GM12878 (cell line): ENCODE measurements around the gene SGMS1. TPM values are rescaled to one million over a fixed set of nuclear protein-coding genes. Genes with fewer than 3 reads are reported as not detected.

Experiments used
- ATAC-seq: fragments of 200-7000 bp; cut with Tn5 transposase; 3 replicates; pipeline ENCODE4 v1.9.1; 2020; ENCODE audit warnings: mild to moderate bottlenecking, moderate library complexity
- BruUV-seq: library from RNA; stranded (reverse); fragments of 400-500 nt; replicated peaks from 2 replicates; lab custom pipeline; 2021; lab: Mats Ljungman, UMichigan
- CTCF ChIA-PET: fragments of 300-600 bp; sonication (Branson Sonifier 250); formaldehyde crosslinking; extraction: SDS; loops from one replicate; lab custom pipeline; 2021; ENCODE audit warnings: inconsistent platforms; lab: Yijun Ruan, JAX
- POLR2A ChIA-PET: fragments of 350-600 bp; formaldehyde crosslinking; extraction: SDS; loops from one replicate; lab custom pipeline; 2021; ENCODE audit warnings: inconsistent platforms; lab: Charles Lee
- RAD21 ChIA-PET: fragments of 300-600 bp; sonication (Branson Sonifier 250); formaldehyde crosslinking; loops from one replicate; lab custom pipeline; 2023; ENCODE audit warnings: antibody characterized with exemption; ENCODE audit not compliant: unreplicated experiment; lab: Charles Lee
- SMC1A ChIA-PET: fragments of 300-600 bp; sonication (Branson Sonifier 250); formaldehyde crosslinking; loops from one replicate; lab custom pipeline; 2023; ENCODE audit not compliant: unreplicated experiment, uncharacterized antibody; lab: Charles Lee
- DNase-seq: peaks from one replicate; pipeline ENCODE4 v3.0.0-alpha.2; 2011; ENCODE audit warnings: low read depth, low spot score
- FAIRE-seq: peaks from 3 replicates; lab custom pipeline; 2011; peaks lifted over from hg19 to GRCh38; lab: Jason Lieb, UNC
- H2AFZ ChIP-seq: 2 replicates; pipeline ENCODE4 v1.6.0; 2011; ENCODE audit warnings: low read depth, low read length, control low read depth; ENCODE audit not compliant: control insufficient read depth
- H3K27ac ChIP-seq: 2 replicates; pipeline ENCODE4 v1.5.1; 2011; ENCODE audit warnings: control low read depth; ENCODE audit not compliant: control insufficient read depth, insufficient read depth
- H3K27me3 ChIP-seq, 2 experiments: replicated peaks in 1 of 2; 2 replicates each; pipeline versions ENCODE4 v1.6.0 to v1.6.1; 2011; ENCODE audit warnings: low read length in 1 of 2; ENCODE audit not compliant: control insufficient read depth in 2 of 2, insufficient read depth in 2 of 2
- H3K36me3 ChIP-seq, 2 experiments: 2 replicates each; pipeline ENCODE4 v1.5.1; 2011; ENCODE audit warnings: low read length in 1 of 2; ENCODE audit not compliant: control insufficient read depth in 2 of 2, insufficient read depth in 2 of 2
- H3K4me1 ChIP-seq: 2 replicates; pipeline ENCODE4 v1.6.1; 2011; ENCODE audit warnings: mild to moderate bottlenecking, low read length, moderate library complexity, mixed read lengths; ENCODE audit not compliant: control insufficient read depth, insufficient read depth
- H3K4me2 ChIP-seq: 2 replicates; pipeline ENCODE4 v1.6.0; 2011; ENCODE audit warnings: control low read depth; ENCODE audit not compliant: control insufficient read depth, insufficient read depth
- H3K4me3 ChIP-seq: fragments of 200-600 bp; sonication (generic); 2 replicates; pipeline ENCODE4 v1.5.1; 2016
- H3K79me2 ChIP-seq: 2 replicates; pipeline ENCODE4 v1.6.0; 2011; ENCODE audit warnings: low read length; ENCODE audit not compliant: control insufficient read depth, insufficient read depth
- H3K9ac ChIP-seq: 2 replicates; pipeline ENCODE4 v1.8.0; 2011; ENCODE audit warnings: low read length, control low read depth, mixed read lengths; ENCODE audit not compliant: control insufficient read depth, insufficient read depth
- H3K9me3 ChIP-seq: replicated peaks from 3 replicates; pipeline ENCODE4 v1.5.1; 2011; ENCODE audit warnings: mild to moderate bottlenecking, low read length; ENCODE audit not compliant: control insufficient read depth, insufficient read depth
- H4K20me1 ChIP-seq: 2 replicates; pipeline ENCODE4 v1.6.0; 2011; ENCODE audit not compliant: control insufficient read depth, insufficient read depth
- CBFB ChIP-seq: IDR thresholded peaks from 2 replicates; pipeline ENCODE4 v1.6.1; 2016; ENCODE audit warnings: antibody characterized with exemption, low read depth
- EZH2 ChIP-seq: IDR thresholded peaks from 2 replicates; pipeline ENCODE4 v1.6.1; 2012; ENCODE audit warnings: low read depth, mild to moderate bottlenecking, control low read depth, inconsistent platforms, low read length, borderline replicate concordance; ENCODE audit not compliant: control insufficient read depth
- FOS ChIP-seq: IDR thresholded peaks from 3 replicates; pipeline ENCODE4 v1.6.1; 2011; ENCODE audit warnings: borderline replicate concordance; ENCODE audit not compliant: insufficient read length; ENCODE audit errors: extremely low read depth
- HDAC2 ChIP-seq: fragments of 200-600 bp; sonication (generic); IDR thresholded peaks from 2 replicates; pipeline ENCODE4 v1.6.1; 2017
- JUND ChIP-seq: IDR thresholded peaks from 2 replicates; pipeline ENCODE4 v1.6.1; 2012; ENCODE audit warnings: low read depth, mild to moderate bottlenecking, low read length, improper control_type of control experiment, moderate library complexity
- MTA2 ChIP-seq: fragments of 450-650 bp; IDR thresholded peaks from 2 replicates; pipeline ENCODE4 v1.6.1; 2016; ENCODE audit warnings: low read depth, mild to moderate bottlenecking, moderate library complexity
- NR2C1 ChIP-seq: fragments of 450-650 bp; IDR thresholded peaks from 2 replicates; pipeline ENCODE4 v1.6.1; 2017; ENCODE audit warnings: antibody characterized with exemption, mild to moderate bottlenecking, moderate library complexity
- PAX8 ChIP-seq: fragments of 450-650 bp; IDR thresholded peaks from 2 replicates; pipeline ENCODE4 v1.6.1; 2017; ENCODE audit warnings: mild to moderate bottlenecking, moderate library complexity
- POU2F2 ChIP-seq: IDR thresholded peaks from 3 replicates; pipeline ENCODE4 v1.6.1; 2011; ENCODE audit warnings: low read depth, mild to moderate bottlenecking, low read length, borderline replicate concordance
- RBBP5 ChIP-seq: fragments of 200-600 bp; sonication (generic); conservative IDR thresholded peaks from 2 replicates; pipeline ENCODE4 v1.6.1; 2016
- SMAD5 ChIP-seq: IDR thresholded peaks from 2 replicates; pipeline ENCODE4 v1.6.1; 2016; ENCODE audit warnings: antibody characterized with exemption, low read depth
- TAF1 ChIP-seq: IDR thresholded peaks from 2 replicates; pipeline ENCODE4 v1.6.1; 2011; ENCODE audit warnings: mild to moderate bottlenecking, low read depth, low read length, borderline replicate concordance
- ZNF207 ChIP-seq: fragments of 450-650 bp; IDR thresholded peaks from 2 replicates; pipeline ENCODE4 v1.6.1; 2014; ENCODE audit warnings: antibody characterized with exemption, mild to moderate bottlenecking, borderline replicate concordance
- ZNF24 ChIP-seq: fragments of 450-650 bp; IDR thresholded peaks from 2 replicates; pipeline ENCODE4 v1.6.1; 2017; ENCODE audit warnings: antibody characterized with exemption, mild to moderate bottlenecking
- ZSCAN29 ChIP-seq: fragments of 450-650 bp; IDR thresholded peaks from 2 replicates; pipeline ENCODE4 v1.6.1; 2017; ENCODE audit warnings: mild to moderate bottlenecking, moderate library complexity
- WGBS: methylation state at CpG from one replicate; pipeline ENCODE4 v1.1.6; 2016; ENCODE audit warnings: low lambda C conversion rate; ENCODE audit not compliant: insufficient replicate concordance, insufficient coverage; ENCODE audit errors: missing lambda C conversion rate; 5-methylcytosine and 5-hydroxymethylcytosine counted together
- in situ Hi-C: fragments of 300-500 bp; cut with MboI; formaldehyde crosslinking; loops from 9 replicates; pipeline ENCODE4 v1.14.3; 2018; ENCODE audit warnings: mixed read lengths
- intact Hi-C: fragments of 100-400 bp; cut with micrococcal nuclease; formaldehyde crosslinking; loops from one replicate; pipeline ENCODE4 v1.14.2; 2022; ENCODE audit not compliant: unreplicated experiment
- polyA plus RNA-seq, 11 experiments: library from polyadenylated mRNA; depleted of rRNA in 4 of 11; unstranded in 6 of 11; stranded (reverse) in 5 of 11; fragments of >200 nt; fragmentation: Nextera tagmentation in 4 of 11; fragmentation: Illumina TruSeq in 1 of 11; extraction: Ambion mirVana in 4 of 11; extraction: Trizol in 1 of 11; gene quantifications; 1 replicate in 1 of 11; 2 replicates in 10 of 11; pipeline versions ENCODE4 v1.2.1 to v1.2.3, GENCODE V29; 2011 to 2016; ENCODE audit warnings: inconsistent platforms in 2 of 11, missing spikeins in 2 of 11, low read depth in 1 of 11
- total RNA-seq, 4 experiments: library from RNA; depleted of rRNA in 3 of 4; stranded (reverse); fragments of >200 nt in 3 of 4; fragmentation: Illumina TruSeq in 1 of 4; extraction: Trizol in 1 of 4; gene quantifications; 2 replicates each; pipeline versions ENCODE4 v1.2.1 to v1.2.3, GENCODE V29; 2013 to 2021
- TF ChIP-seq, protein P1 (sequence below): fragments of 450-650 bp; IDR thresholded peaks from 2 replicates; pipeline ENCODE4 v1.6.1; 2017; ENCODE audit warnings: antibody characterized with exemption, mild to moderate bottlenecking, moderate library complexity
- TF ChIP-seq, protein P2 (sequence below): fragments of 450-650 bp; IDR thresholded peaks from 2 replicates; pipeline ENCODE4 v1.6.1; 2017; ENCODE audit warnings: mild to moderate bottlenecking, moderate library complexity

SGMS1 gene
- total and polyA plus RNA-seq, 10 of the 15 experiments (the other 5 are each of a cell fraction or from before 2014, with no cell fraction given): 1.4 to 14.5 (median 4.9) TPM

DNA sequence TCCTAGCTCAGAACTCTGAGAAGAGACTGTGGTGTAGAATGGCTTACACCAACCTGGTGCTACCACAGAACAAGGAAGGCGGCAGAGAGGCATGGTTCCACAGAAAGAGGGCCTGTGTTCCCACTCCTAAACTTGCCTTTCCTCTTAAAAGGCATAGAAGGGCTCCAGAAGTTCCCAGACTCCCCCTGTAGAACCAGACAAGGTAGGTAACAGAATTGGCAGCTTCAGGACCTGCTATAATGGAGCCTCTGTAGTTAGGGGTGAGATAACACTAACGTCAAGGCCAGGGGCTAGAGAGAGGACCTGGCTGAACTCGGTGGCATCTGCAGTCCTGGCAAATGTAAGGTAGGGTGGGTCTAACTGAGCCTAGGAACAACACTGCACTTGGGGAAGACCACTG is 26.7 kb upstream of the SGMS1 start:
- in situ Hi-C loops (loop anchor here (10.0 kb wide), 1 partner anchor 1044 kb away; the partner anchor contains the start of gene CSTF2T), intact Hi-C loops (no loop called here)
- ChIA-PET RAD21 (interaction anchor here (2.2 kb wide), 1 partner anchor 29 kb away, joined by 9 read pairs; no protein-coding TSS in a partner anchor), SMC1A (interaction anchor here (1.2 to 9.4 kb wide), 4 partner anchors 12 to 358 kb away, joined by 3 to 105 read pairs (median 18); no protein-coding TSS in a partner anchor), CTCF (interaction anchor here (1.4 to 3.3 kb wide), 3 partner anchors 9 to 234 kb away, joined by 3 to 19 read pairs (median 8); no protein-coding TSS in a partner anchor), POLR2A (interaction anchor here (1.1 kb wide), 1 partner anchor 26 kb away, joined by 3 read pairs; no protein-coding TSS in a partner anchor)
- H3K4me3 ChIP-seq: no peak overlapping the region
- no peaks in the 10 kb centered on the region for H3K79me2 ChIP-seq
- H3K4me2 ChIP-seq: no peak overlapping the region
- H3K27me3 ChIP-seq: no peaks in the 10 kb centered on the region
- no peak for DNase-seq
- FAIRE-seq: no peak
- H3K27ac ChIP-seq: no peak overlapping the region
- H3K9ac ChIP-seq: no peak overlapping the region
- WGBS: 100% methylated on average over 3 of the region's 3 CpGs
- H2AFZ ChIP-seq: no peak overlapping the region
- no peaks in the 10 kb centered on the region for H3K9me3 ChIP-seq
- no peaks in the 10 kb centered on the region for H3K36me3 ChIP-seq
- no peak for ATAC-seq
- H4K20me1 ChIP-seq: no peaks in the 10 kb centered on the region
- peaks cover 35% of the 10 kb centered on the region for H3K4me1 ChIP-seq
- no TSS peak for BruUV-seq
- no peak for TF ChIP-seq EZH2
- no peak for TF ChIP-seq RBBP5
- no peak for TF ChIP-seq FOS
- no peak for TF ChIP-seq ZSCAN29
- TF ChIP-seq NR2C1: no peak
- no peak for TF ChIP-seq TAF1
- no peak for TF ChIP-seq PAX8
- no peak for TF ChIP-seq MTA2
- no peak for TF ChIP-seq ZNF24
- no peak for TF ChIP-seq POU2F2
- no peak for TF ChIP-seq SMAD5
- TF ChIP-seq CBFB: no peak
- TF ChIP-seq, protein P1, sequence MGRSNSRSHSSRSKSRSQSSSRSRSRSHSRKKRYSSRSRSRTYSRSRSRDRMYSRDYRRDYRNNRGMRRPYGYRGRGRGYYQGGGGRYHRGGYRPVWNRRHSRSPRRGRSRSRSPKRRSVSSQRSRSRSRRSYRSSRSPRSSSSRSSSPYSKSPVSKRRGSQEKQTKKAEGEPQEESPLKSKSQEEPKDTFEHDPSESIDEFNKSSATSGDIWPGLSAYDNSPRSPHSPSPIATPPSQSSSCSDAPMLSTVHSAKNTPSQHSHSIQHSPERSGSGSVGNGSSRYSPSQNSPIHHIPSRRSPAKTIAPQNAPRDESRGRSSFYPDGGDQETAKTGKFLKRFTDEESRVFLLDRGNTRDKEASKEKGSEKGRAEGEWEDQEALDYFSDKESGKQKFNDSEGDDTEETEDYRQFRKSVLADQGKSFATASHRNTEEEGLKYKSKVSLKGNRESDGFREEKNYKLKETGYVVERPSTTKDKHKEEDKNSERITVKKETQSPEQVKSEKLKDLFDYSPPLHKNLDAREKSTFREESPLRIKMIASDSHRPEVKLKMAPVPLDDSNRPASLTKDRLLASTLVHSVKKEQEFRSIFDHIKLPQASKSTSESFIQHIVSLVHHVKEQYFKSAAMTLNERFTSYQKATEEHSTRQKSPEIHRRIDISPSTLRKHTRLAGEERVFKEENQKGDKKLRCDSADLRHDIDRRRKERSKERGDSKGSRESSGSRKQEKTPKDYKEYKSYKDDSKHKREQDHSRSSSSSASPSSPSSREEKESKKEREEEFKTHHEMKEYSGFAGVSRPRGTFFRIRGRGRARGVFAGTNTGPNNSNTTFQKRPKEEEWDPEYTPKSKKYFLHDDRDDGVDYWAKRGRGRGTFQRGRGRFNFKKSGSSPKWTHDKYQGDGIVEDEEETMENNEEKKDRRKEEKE: no peak
- TF ChIP-seq HDAC2: no peak
- TF ChIP-seq, protein P2, sequence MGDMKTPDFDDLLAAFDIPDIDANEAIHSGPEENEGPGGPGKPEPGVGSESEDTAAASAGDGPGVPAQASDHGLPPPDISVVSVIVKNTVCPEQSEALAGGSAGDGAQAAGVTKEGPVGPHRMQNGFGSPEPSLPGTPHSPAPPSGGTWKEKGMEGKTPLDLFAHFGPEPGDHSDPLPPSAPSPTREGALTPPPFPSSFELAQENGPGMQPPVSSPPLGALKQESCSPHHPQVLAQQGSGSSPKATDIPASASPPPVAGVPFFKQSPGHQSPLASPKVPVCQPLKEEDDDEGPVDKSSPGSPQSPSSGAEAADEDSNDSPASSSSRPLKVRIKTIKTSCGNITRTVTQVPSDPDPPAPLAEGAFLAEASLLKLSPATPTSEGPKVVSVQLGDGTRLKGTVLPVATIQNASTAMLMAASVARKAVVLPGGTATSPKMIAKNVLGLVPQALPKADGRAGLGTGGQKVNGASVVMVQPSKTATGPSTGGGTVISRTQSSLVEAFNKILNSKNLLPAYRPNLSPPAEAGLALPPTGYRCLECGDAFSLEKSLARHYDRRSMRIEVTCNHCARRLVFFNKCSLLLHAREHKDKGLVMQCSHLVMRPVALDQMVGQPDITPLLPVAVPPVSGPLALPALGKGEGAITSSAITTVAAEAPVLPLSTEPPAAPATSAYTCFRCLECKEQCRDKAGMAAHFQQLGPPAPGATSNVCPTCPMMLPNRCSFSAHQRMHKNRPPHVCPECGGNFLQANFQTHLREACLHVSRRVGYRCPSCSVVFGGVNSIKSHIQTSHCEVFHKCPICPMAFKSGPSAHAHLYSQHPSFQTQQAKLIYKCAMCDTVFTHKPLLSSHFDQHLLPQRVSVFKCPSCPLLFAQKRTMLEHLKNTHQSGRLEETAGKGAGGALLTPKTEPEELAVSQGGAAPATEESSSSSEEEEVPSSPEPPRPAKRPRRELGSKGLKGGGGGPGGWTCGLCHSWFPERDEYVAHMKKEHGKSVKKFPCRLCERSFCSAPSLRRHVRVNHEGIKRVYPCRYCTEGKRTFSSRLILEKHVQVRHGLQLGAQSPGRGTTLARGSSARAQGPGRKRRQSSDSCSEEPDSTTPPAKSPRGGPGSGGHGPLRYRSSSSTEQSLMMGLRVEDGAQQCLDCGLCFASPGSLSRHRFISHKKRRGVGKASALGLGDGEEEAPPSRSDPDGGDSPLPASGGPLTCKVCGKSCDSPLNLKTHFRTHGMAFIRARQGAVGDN: no peak
- TF ChIP-seq ZNF207: no peak
- no peak for TF ChIP-seq JUND
